ENCODE measurements around the gene SERPINI2. TPM values are rescaled to one million over a fixed set of nuclear protein-coding genes. Genes with fewer than 3 reads are reported as not detected.

Gene SERPINI2
- total and polyA plus RNA-seq, 4 donors = 0.49 to 5.2 (median 3.7) TPM

DNA sequence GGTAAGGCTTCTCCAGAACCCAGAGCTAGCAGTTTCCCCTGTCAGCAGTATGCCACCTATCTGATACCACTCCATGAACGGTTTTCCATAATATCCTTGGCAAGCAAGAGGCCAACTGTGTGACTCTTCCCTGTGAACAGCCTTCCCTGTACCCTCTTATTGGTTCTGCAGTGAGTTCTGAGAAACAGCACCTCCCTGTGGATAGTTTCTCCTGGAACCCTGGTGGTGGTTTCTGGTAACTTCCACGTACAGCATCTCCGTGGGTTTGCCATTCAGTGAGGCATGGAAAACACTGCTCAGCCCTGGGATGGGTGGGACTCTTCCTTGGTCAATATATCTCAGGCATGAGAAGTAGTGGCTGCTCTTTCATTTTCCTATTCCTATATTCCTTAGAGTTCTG is 19.4 kb upstream of the SERPINI2 start:
- ATAC-seq (ENCODE audit: insufficient read depth, low FRiP score) (no peak), DNase-seq (no peak)
- TF ChIP-seq CTCF (IDR thresholded peaks at IDR 0.05; ENCODE audit: control extremely low read depth, extremely low read depth) = no peak
- WGBS, 2 donors = 70 to 78% methylated on average over 3 of the region's 3 CpGs
- Histone ChIP-seq H3K4me1 (ENCODE audit: control insufficient read depth in 5 of 5, insufficient read depth in 5 of 5, low read length in 5 of 5) (no peaks in the 10 kb centered on the region), H3K9me3 (ENCODE audit: control insufficient read depth in 4 of 4, insufficient read depth in 3 of 4, low read length in 3 of 4) (no peaks in the 10 kb centered on the region), H3K9ac (ENCODE audit: insufficient read depth in 1 of 2, low read length in 2 of 2) (no peak overlapping the region), H3K36me3 (ENCODE audit: control insufficient read depth in 4 of 4, insufficient read depth in 4 of 4, low read length in 4 of 4) (no peaks in the 10 kb centered on the region), H3K4me3 (no peak overlapping the region), H3K27me3 (ENCODE audit: control insufficient read depth in 3 of 3, insufficient read depth in 3 of 3, low read length in 2 of 3) (no peaks in the 10 kb centered on the region), H3K27ac (ENCODE audit: low read depth in 1 of 2, low read length in 1 of 2) (no peak overlapping the region)

DNA sequence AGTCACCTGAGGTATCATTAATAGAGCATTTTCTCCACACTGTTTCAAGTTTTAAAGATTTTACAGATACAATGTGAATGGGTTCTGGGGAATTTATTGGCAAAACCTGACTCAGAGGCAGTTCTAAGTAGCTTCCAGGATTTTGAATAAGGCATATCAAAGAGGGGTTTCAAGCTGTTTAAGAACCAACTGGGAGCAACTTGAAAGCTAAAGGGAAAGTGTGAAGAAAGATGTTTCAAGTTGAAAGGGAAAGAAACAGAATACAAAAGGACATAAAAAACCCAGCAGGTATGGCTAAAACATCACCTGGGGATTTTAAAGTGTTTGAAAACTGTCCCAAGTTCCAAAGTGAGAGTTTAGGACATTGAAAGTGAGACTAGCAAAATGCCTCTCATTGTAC is 17.8 kb upstream of the SERPINI2 start:
- Histone ChIP-seq H3K27ac (ENCODE audit: low read depth in 1 of 2, low read length in 1 of 2) (no peak overlapping the region), H3K4me1 (ENCODE audit: control insufficient read depth in 5 of 5, insufficient read depth in 5 of 5, low read length in 5 of 5) (no peaks in the 10 kb centered on the region), H3K36me3 (ENCODE audit: control insufficient read depth in 4 of 4, insufficient read depth in 4 of 4, low read length in 4 of 4) (no peaks in the 10 kb centered on the region), H3K9me3 (ENCODE audit: control insufficient read depth in 4 of 4, insufficient read depth in 3 of 4, low read length in 3 of 4) (no peaks in the 10 kb centered on the region), H3K27me3 (ENCODE audit: control insufficient read depth in 3 of 3, insufficient read depth in 3 of 3, low read length in 2 of 3) (no peaks in the 10 kb centered on the region), H3K4me3 (no peak overlapping the region), H3K9ac (ENCODE audit: insufficient read depth in 1 of 2, low read length in 2 of 2) (no peak overlapping the region)
- TF ChIP-seq CTCF (IDR thresholded peaks at IDR 0.05; ENCODE audit: control extremely low read depth, extremely low read depth) = no peak
- no peak for ATAC-seq (ENCODE audit: insufficient read depth, low FRiP score)
- no peak for DNase-seq

GRCh38 chr3:167489571-167489970 is 15.7 kb upstream of the SERPINI2 start:
- DNase-seq (no peak), ATAC-seq (ENCODE audit: insufficient read depth, low FRiP score) (no peak)
- Histone ChIP-seq H3K4me3 (no peak overlapping the region), H3K36me3 (ENCODE audit: control insufficient read depth in 4 of 4, insufficient read depth in 4 of 4, low read length in 4 of 4) (no peaks in the 10 kb centered on the region), H3K27ac (ENCODE audit: low read depth in 1 of 2, low read length in 1 of 2) (no peak overlapping the region), H3K4me1 (ENCODE audit: control insufficient read depth in 5 of 5, insufficient read depth in 5 of 5, low read length in 5 of 5) (no peaks in the 10 kb centered on the region), H3K27me3 (ENCODE audit: control insufficient read depth in 3 of 3, insufficient read depth in 3 of 3, low read length in 2 of 3) (no peaks in the 10 kb centered on the region), H3K9ac (ENCODE audit: insufficient read depth in 1 of 2, low read length in 2 of 2) (no peak overlapping the region), H3K9me3 (ENCODE audit: control insufficient read depth in 4 of 4, insufficient read depth in 3 of 4, low read length in 3 of 4) (peaks cover 0 to 6% (median 0%) of the 10 kb centered on the region in 4 donors)
- TF ChIP-seq CTCF (IDR thresholded peaks at IDR 0.05; ENCODE audit: control extremely low read depth, extremely low read depth) = no peak
- WGBS, 2 donors = 85 to 91% methylated on average over 1 of the region's 1 CpG

DNA sequence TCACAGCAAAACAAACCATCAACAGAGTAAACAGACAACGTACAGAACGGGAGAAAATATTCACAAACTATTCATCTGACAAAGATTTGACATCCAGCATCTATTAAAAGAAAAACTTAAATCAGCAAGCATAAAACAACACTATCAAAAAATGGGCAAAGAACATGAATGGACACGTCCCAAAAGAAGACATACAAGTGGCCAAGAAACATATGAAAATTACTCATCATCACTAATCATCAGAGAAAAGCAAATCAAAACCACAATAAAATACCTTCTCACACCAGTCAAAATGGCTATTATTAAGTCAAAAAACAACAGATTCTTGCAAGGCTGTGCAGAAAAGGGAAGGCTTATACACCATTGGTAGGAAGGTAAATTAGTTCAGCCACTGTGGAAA is 13.7 kb upstream of the SERPINI2 start:
- no peak for DNase-seq
- no peak overlapping the region for H3K9ac ChIP-seq (ENCODE audit: insufficient read depth in 1 of 2, low read length in 2 of 2)
- no peak overlapping the region for H3K4me3 ChIP-seq
- no peak for ATAC-seq (ENCODE audit: insufficient read depth, low FRiP score)
- TF ChIP-seq CTCF (IDR thresholded peaks at IDR 0.05; ENCODE audit: control extremely low read depth, extremely low read depth) = no peak
- no peak overlapping the region for H3K27ac ChIP-seq (ENCODE audit: low read depth in 1 of 2, low read length in 1 of 2)
- peaks cover 0 to 6% (median 0%) of the 10 kb centered on the region in 4 donors for H3K9me3 ChIP-seq (ENCODE audit: control insufficient read depth in 4 of 4, insufficient read depth in 3 of 4, low read length in 3 of 4)
- no peaks in the 10 kb centered on the region for H3K4me1 ChIP-seq (ENCODE audit: control insufficient read depth in 5 of 5, insufficient read depth in 5 of 5, low read length in 5 of 5)
- H3K27me3 ChIP-seq (ENCODE audit: control insufficient read depth in 3 of 3, insufficient read depth in 3 of 3, low read length in 2 of 3) = no peaks in the 10 kb centered on the region
- 63 to 69% methylated on average over 3 of the region's 3 CpGs for whole genome bisulfite sequencing, 2 donors
- H3K36me3 ChIP-seq (ENCODE audit: control insufficient read depth in 4 of 4, insufficient read depth in 4 of 4, low read length in 4 of 4) = no peaks in the 10 kb centered on the region

All from lung (tissue), 12 donors.